ENCODE measurements around the gene OR5AC2. TPM values are rescaled to one million over a fixed set of nuclear protein-coding genes. Genes with fewer than 3 reads are reported as not detected.

The OR5AC2 gene
- total and polyA plus RNA-seq, 2 of the 13 experiments (the other 11 are each of a cell fraction or from before 2014, with no cell fraction given): not detected

- TF ChIP-seq RXRB (CRISPR knock-in tag; IDR thresholded peaks at IDR 0.05; ENCODE audit: borderline replicate concordance) (0 out of 2 replicates have a peak, but pooled peaks have one; percentile 20), STAG1 (CRISPR knock-in tag; IDR thresholded peaks at IDR 0.05) (peak; percentile 88), MAFK (conservative IDR thresholded peaks at IDR 0.05 in 1 of 2, IDR thresholded peaks at IDR 0.05 in 1 of 2; ENCODE audit: low read length in 2 of 2) (peak; percentile 49 to 75; a peak in 3 of 4 replicates), HMGXB4 (CRISPR knock-in tag; IDR thresholded peaks at IDR 0.05; ENCODE audit: borderline replicate concordance in 1 of 2, low read depth in 1 of 2) (peak; percentile 32 to 44; a peak in 2 of 4 replicates), ZNF331 (CRISPR knock-in tag; IDR thresholded peaks at IDR 0.05) (peak; percentile 29; the same call in 1 of the 2 replicates), HOMEZ (CRISPR knock-in tag; IDR thresholded peaks at IDR 0.05; ENCODE audit: low read depth) (0 out of 2 replicates have a peak, but pooled peaks have one; percentile 51), ELF3 (CRISPR knock-in tag; IDR thresholded peaks at IDR 0.05) (peak; percentile 23; the same call in 1 of the 2 replicates), RORA (CRISPR knock-in tag; IDR thresholded peaks at IDR 0.05) (no peak), GATAD2A (CRISPR knock-in tag; IDR thresholded peaks at IDR 0.05) (peak; percentile 42; the same call in 1 of the 2 replicates), ZFY (CRISPR knock-in tag; IDR thresholded peaks at IDR 0.05) (no peak), ZSCAN20 (CRISPR knock-in tag; IDR thresholded peaks at IDR 0.05; ENCODE audit: borderline replicate concordance) (no peak), SOX6 (IDR thresholded peaks at IDR 0.05) (no peak), SOX6 (CRISPR knock-in tag; IDR thresholded peaks at IDR 0.05) (peak; percentile 23; the same call in 1 of the 2 replicates), SMC3 (IDR thresholded peaks at IDR 0.05; ENCODE audit: low read length) (peak; percentile 51), THAP11 (CRISPR knock-in tag; IDR thresholded peaks at IDR 0.05) (peak; percentile 47; the same call in 1 of the 2 replicates), ARID2 (CRISPR knock-in tag; IDR thresholded peaks at IDR 0.05; ENCODE audit: borderline replicate concordance) (no peak), MAFF (IDR thresholded peaks at IDR 0.05; ENCODE audit: low read depth, low read length) (peak; percentile 71), IRF9 (CRISPR knock-in tag; IDR thresholded peaks at IDR 0.05; ENCODE audit: borderline replicate concordance) (no peak)
- TF ChIP-seq, protein P1, sequence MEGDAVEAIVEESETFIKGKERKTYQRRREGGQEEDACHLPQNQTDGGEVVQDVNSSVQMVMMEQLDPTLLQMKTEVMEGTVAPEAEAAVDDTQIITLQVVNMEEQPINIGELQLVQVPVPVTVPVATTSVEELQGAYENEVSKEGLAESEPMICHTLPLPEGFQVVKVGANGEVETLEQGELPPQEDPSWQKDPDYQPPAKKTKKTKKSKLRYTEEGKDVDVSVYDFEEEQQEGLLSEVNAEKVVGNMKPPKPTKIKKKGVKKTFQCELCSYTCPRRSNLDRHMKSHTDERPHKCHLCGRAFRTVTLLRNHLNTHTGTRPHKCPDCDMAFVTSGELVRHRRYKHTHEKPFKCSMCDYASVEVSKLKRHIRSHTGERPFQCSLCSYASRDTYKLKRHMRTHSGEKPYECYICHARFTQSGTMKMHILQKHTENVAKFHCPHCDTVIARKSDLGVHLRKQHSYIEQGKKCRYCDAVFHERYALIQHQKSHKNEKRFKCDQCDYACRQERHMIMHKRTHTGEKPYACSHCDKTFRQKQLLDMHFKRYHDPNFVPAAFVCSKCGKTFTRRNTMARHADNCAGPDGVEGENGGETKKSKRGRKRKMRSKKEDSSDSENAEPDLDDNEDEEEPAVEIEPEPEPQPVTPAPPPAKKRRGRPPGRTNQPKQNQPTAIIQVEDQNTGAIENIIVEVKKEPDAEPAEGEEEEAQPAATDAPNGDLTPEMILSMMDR (CRISPR knock-in tag; IDR thresholded peaks at IDR 0.05): peak; percentile 87
- TF ChIP-seq, protein P2, sequence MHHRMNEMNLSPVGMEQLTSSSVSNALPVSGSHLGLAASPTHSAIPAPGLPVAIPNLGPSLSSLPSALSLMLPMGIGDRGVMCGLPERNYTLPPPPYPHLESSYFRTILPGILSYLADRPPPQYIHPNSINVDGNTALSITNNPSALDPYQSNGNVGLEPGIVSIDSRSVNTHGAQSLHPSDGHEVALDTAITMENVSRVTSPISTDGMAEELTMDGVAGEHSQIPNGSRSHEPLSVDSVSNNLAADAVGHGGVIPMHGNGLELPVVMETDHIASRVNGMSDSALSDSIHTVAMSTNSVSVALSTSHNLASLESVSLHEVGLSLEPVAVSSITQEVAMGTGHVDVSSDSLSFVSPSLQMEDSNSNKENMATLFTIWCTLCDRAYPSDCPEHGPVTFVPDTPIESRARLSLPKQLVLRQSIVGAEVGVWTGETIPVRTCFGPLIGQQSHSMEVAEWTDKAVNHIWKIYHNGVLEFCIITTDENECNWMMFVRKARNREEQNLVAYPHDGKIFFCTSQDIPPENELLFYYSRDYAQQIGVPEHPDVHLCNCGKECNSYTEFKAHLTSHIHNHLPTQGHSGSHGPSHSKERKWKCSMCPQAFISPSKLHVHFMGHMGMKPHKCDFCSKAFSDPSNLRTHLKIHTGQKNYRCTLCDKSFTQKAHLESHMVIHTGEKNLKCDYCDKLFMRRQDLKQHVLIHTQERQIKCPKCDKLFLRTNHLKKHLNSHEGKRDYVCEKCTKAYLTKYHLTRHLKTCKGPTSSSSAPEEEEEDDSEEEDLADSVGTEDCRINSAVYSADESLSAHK (CRISPR knock-in tag; IDR thresholded peaks at IDR 0.05; ENCODE audit: borderline replicate concordance): no peak
Measured at GRCh38 chr3:98039322-98040024, 47.5 kb upstream of the OR5AC2 start (continued).
